ENCODE measurements around the gene PACC1. TPM values are rescaled to one million over a fixed set of nuclear protein-coding genes. Genes with fewer than 3 reads are reported as not detected.

Gene PACC1
- total RNA-seq, 1 experiment from 2014 or later = 19.5 TPM

DNA sequence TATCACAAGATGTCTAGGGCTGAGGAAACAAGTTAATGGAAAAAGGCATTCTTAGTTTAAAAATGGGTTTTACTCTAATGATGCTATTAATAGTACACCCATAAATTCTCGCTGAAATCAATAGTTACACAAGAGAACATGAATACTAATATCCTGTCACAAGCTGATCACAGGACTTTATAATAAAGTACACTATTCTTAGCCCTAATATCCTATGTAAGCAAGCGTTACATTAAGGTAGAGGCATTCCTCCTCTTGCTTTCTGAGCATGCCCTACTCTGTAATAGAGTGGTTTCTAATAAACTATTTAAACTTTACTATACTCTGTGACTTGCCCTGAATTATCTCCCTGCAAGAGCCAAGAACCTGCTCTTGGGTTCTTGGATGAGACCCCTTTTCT lies 6.5 kb upstream of the PACC1 start:
- peaks cover 12% of the 10 kb centered on the region for H3K27me3 Mint-ChIP-seq (ENCODE audit: low read depth)
- no peaks in the 10 kb centered on the region for H3K36me3 Mint-ChIP-seq
- H3K27ac Mint-ChIP-seq = no peak overlapping the region
- TF ChIP-seq RORB (CRISPR knock-in tag; IDR thresholded peaks at IDR 0.05) (no peak), FOXP1 (CRISPR knock-in tag; IDR thresholded peaks at IDR 0.05; ENCODE audit: borderline replicate concordance) (no peak), TEAD1 (CRISPR knock-in tag; IDR thresholded peaks at IDR 0.05) (no peak)
- TF ChIP-seq, protein P1, sequence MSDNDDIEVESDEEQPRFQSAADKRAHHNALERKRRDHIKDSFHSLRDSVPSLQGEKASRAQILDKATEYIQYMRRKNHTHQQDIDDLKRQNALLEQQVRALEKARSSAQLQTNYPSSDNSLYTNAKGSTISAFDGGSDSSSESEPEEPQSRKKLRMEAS (CRISPR knock-in tag; IDR thresholded peaks at IDR 0.05) = no peak
- no peak overlapping the region for H3K4me3 Mint-ChIP-seq
- ATAC-seq = no peak
- ChIA-PET POLR2A (no interaction called here), CTCF (no interaction called here)
- no peaks in the 10 kb centered on the region for H3K9me3 Mint-ChIP-seq
- peaks cover 7% of the 10 kb centered on the region for H3K4me1 Mint-ChIP-seq
- DNase-seq (ENCODE audit: low spot score) = no peak

DNA sequence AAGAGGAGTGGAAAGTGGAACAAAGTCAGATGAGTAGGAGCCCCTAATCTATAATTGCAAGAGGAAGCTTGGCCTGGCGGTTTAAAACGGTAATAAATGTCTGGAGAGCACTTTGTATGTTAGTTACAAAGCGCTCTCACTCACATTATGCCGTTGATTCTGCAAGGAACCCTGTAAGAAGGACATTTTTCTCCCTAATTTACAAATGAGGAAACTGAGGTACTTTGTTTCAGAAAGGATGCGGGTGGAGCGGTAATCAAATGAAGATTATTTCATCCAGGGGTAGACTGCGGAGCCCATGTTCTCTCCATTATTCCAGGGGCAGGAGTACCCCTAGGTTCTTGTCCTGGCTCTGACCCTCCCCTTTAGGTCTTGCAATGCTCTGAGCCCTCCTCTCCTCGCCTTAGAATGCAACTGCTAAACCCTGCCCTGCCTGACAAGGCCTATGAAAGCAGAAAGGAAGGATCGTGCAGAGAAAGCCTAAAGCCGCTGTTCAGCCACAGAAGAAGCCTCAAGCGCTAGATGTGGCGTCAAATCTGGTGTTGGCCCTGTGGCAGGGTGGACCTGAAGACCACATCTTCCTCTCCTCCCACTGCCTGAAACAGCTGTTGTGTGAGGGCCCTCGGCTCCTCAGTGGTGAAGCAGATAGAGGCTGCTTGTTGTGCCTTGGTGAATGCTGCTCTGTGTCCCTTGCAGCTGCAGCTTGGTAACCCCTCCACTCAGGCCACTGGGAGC lies 588 bp upstream of the PACC1 start:
- ATAC-seq (peak; percentile 11), DNase-seq (ENCODE audit: low spot score) (no peak)
- Mint-ChIP-seq H3K9me3 (no peaks in the 10 kb centered on the region), H3K4me3 (peak overlapping the region; percentile 91), H3K27ac (peak overlapping the region; percentile 77), H3K4me1 (peaks cover 31% of the 10 kb centered on the region), H3K36me3 (peaks cover 15% of the 10 kb centered on the region), H3K27me3 (ENCODE audit: low read depth) (peaks cover 6% of the 10 kb centered on the region)
- POLR2A ChIA-PET = interaction anchor here (0.6 to 1.0 kb wide), 3 partner anchors 19 to 464 kb away, joined by 3 to 7 read pairs (median 3); partner anchors contain the start of genes DTL and INTS7
- TF ChIP-seq ESRRA (CRISPR knock-in tag; IDR thresholded peaks at IDR 0.05; ENCODE audit: borderline replicate concordance) (no peak), MXD4 (CRISPR knock-in tag; IDR thresholded peaks at IDR 0.05; ENCODE audit: borderline replicate concordance) (no peak), ELF4 (CRISPR knock-in tag; IDR thresholded peaks at IDR 0.05; ENCODE audit: low read depth) (no peak), GABPB1 (CRISPR knock-in tag; IDR thresholded peaks at IDR 0.05) (no peak; the same call in 1 of the 2 replicates)
- TF ChIP-seq, protein P2, sequence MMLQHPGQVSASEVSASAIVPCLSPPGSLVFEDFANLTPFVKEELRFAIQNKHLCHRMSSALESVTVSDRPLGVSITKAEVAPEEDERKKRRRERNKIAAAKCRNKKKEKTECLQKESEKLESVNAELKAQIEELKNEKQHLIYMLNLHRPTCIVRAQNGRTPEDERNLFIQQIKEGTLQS (CRISPR knock-in tag; conservative IDR thresholded peaks at IDR 0.05) = no peak
- TF ChIP-seq, protein P3, sequence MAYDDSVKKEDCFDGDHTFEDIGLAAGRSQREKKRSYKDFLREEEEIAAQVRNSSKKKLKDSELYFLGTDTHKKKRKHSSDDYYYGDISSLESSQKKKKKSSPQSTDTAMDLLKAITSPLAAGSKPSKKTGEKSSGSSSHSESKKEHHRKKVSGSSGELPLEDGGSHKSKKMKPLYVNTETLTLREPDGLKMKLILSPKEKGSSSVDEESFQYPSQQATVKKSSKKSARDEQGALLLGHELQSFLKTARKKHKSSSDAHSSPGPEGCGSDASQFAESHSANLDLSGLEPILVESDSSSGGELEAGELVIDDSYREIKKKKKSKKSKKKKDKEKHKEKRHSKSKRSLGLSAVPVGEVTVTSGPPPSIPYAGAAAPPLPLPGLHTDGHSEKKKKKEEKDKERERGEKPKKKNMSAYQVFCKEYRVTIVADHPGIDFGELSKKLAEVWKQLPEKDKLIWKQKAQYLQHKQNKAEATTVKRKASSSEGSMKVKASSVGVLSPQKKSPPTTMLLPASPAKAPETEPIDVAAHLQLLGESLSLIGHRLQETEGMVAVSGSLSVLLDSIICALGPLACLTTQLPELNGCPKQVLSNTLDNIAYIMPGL (CRISPR knock-in tag; IDR thresholded peaks at IDR 0.05) = 0 out of 2 replicates have a peak, but pooled peaks have one; percentile 5
- TF ChIP-seq, protein P4, sequence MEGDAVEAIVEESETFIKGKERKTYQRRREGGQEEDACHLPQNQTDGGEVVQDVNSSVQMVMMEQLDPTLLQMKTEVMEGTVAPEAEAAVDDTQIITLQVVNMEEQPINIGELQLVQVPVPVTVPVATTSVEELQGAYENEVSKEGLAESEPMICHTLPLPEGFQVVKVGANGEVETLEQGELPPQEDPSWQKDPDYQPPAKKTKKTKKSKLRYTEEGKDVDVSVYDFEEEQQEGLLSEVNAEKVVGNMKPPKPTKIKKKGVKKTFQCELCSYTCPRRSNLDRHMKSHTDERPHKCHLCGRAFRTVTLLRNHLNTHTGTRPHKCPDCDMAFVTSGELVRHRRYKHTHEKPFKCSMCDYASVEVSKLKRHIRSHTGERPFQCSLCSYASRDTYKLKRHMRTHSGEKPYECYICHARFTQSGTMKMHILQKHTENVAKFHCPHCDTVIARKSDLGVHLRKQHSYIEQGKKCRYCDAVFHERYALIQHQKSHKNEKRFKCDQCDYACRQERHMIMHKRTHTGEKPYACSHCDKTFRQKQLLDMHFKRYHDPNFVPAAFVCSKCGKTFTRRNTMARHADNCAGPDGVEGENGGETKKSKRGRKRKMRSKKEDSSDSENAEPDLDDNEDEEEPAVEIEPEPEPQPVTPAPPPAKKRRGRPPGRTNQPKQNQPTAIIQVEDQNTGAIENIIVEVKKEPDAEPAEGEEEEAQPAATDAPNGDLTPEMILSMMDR (IDR thresholded peaks at IDR 0.05) = no peak
- CTCF ChIA-PET = interaction anchor here (0.6 to 3.2 kb wide), 6 partner anchors 12 to 716 kb away, joined by 3 to 26 read pairs (median 4); partner anchors contain the start of genes DTL and INTS7

DNA sequence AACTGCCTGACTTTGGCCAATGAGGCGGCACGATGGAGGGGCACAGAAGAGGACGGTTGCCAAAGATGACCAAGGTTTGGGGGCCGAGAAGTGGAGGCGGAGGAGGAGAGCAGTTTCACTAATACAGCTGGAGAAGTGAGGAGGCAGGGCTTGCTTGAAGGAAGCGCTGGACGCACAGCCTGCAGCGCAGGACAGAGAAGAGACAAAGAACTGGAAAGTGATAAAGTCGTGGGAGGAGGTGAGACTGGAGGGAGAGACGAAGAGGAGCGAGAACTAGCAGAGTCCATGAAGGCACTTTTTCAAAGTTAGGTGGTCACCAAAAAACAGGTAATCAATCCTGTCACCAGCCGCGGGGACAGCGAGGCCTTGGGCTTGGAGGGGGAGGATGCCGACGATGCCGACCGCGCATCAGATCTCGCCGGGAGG lies 771 bp downstream of the PACC1 start:
- peak overlapping the region; percentile 73 for H3K27ac Mint-ChIP-seq
- ChIA-PET POLR2A (interaction anchor here (0.5 kb wide), 1 partner anchor 379 kb away, joined by 3 read pairs; no protein-coding TSS in a partner anchor), CTCF (interaction anchor here (1.2 to 3.2 kb wide), 4 partner anchors 13 to 379 kb away, joined by 3 to 26 read pairs (median 10); partner anchors contain the start of genes DTL and INTS7)
- peak overlapping the region; percentile 91 for H3K4me3 Mint-ChIP-seq
- ATAC-seq (no peak), DNase-seq (ENCODE audit: low spot score) (no peak)
- peaks cover 28% of the 10 kb centered on the region for H3K36me3 Mint-ChIP-seq
- no peak for TF ChIP-seq SMAD4 (CRISPR knock-in tag; IDR thresholded peaks at IDR 0.05)
- TF ChIP-seq, protein P5, sequence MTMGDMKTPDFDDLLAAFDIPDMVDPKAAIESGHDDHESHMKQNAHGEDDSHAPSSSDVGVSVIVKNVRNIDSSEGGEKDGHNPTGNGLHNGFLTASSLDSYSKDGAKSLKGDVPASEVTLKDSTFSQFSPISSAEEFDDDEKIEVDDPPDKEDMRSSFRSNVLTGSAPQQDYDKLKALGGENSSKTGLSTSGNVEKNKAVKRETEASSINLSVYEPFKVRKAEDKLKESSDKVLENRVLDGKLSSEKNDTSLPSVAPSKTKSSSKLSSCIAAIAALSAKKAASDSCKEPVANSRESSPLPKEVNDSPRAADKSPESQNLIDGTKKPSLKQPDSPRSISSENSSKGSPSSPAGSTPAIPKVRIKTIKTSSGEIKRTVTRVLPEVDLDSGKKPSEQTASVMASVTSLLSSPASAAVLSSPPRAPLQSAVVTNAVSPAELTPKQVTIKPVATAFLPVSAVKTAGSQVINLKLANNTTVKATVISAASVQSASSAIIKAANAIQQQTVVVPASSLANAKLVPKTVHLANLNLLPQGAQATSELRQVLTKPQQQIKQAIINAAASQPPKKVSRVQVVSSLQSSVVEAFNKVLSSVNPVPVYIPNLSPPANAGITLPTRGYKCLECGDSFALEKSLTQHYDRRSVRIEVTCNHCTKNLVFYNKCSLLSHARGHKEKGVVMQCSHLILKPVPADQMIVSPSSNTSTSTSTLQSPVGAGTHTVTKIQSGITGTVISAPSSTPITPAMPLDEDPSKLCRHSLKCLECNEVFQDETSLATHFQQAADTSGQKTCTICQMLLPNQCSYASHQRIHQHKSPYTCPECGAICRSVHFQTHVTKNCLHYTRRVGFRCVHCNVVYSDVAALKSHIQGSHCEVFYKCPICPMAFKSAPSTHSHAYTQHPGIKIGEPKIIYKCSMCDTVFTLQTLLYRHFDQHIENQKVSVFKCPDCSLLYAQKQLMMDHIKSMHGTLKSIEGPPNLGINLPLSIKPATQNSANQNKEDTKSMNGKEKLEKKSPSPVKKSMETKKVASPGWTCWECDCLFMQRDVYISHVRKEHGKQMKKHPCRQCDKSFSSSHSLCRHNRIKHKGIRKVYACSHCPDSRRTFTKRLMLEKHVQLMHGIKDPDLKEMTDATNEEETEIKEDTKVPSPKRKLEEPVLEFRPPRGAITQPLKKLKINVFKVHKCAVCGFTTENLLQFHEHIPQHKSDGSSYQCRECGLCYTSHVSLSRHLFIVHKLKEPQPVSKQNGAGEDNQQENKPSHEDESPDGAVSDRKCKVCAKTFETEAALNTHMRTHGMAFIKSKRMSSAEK (CRISPR knock-in tag; IDR thresholded peaks at IDR 0.05; ENCODE audit: borderline replicate concordance) = 0 out of 2 replicates have a peak, but pooled peaks have one; percentile 50
- peaks cover 31% of the 10 kb centered on the region for H3K4me1 Mint-ChIP-seq
- peaks cover 6% of the 10 kb centered on the region for H3K27me3 Mint-ChIP-seq (ENCODE audit: low read depth)
- H3K9me3 Mint-ChIP-seq = no peaks in the 10 kb centered on the region
